Central memory CD4-positive, alpha-beta T cell (primary cell): ENCODE data around the gene CARMIL1.

Source experiments
- DNase-seq: peaks from one replicate; pipeline ENCODE4 v3.0.0; 2022

Gene CARMIL1

GRCh38 chr6:25483943-25484342, 204.8 kb downstream of the CARMIL1 start:
- no peak for DNase-seq

GRCh38 chr6:25484900-25485299, 205.7 kb downstream of the CARMIL1 start:
- no peak for DNase-seq

GRCh38 chr6:25485821-25486534, 206.8 kb downstream of the CARMIL1 start:
- DNase-seq = no peak

- no peak for DNase-seq
Measured at GRCh38 chr6:25486550-25486949, 207.4 kb downstream of the CARMIL1 start.

- DNase-seq = no peak
Measured at GRCh38 chr6:25487012-25487411, 207.8 kb downstream of the CARMIL1 start.

GRCh38 chr6:25488156-25488555, 209.0 kb downstream of the CARMIL1 start:
- no peak for DNase-seq

- DNase-seq = no peak
Measured at GRCh38 chr6:25489399-25489798, 210.2 kb downstream of the CARMIL1 start.

GRCh38 chr6:25490018-25490801, 211.0 kb downstream of the CARMIL1 start:
- DNase-seq = peak; percentile 50

GRCh38 chr6:25492951-25493350, 213.8 kb downstream of the CARMIL1 start:
- DNase-seq = no peak

- DNase-seq = no peak
Measured at GRCh38 chr6:25494469-25494868, 215.3 kb downstream of the CARMIL1 start.

GRCh38 chr6:25497383-25498040, 218.3 kb downstream of the CARMIL1 start:
- no peak for DNase-seq

- no peak for DNase-seq
Measured at GRCh38 chr6:25498505-25498904, 219.3 kb downstream of the CARMIL1 start.

GRCh38 chr6:25499615-25500235, 220.6 kb downstream of the CARMIL1 start:
- DNase-seq = no peak

- no peak for DNase-seq
Measured at GRCh38 chr6:25503686-25504085, 224.5 kb downstream of the CARMIL1 start.

GRCh38 chr6:25504661-25505060, 225.5 kb downstream of the CARMIL1 start:
- DNase-seq = no peak

GRCh38 chr6:25506020-25506419, 226.8 kb downstream of the CARMIL1 start:
- no peak for DNase-seq

- DNase-seq = no peak
Measured at GRCh38 chr6:25508051-25508450, 228.9 kb downstream of the CARMIL1 start.

GRCh38 chr6:25511376-25511775, 232.2 kb downstream of the CARMIL1 start:
- DNase-seq = no peak

- DNase-seq = no peak
Measured at GRCh38 chr6:25512560-25512959, 233.4 kb downstream of the CARMIL1 start.

GRCh38 chr6:25519856-25520255, 240.7 kb downstream of the CARMIL1 start:
- no peak for DNase-seq

- DNase-seq = no peak
Measured at GRCh38 chr6:25524542-25524941, 245.4 kb downstream of the CARMIL1 start.

- DNase-seq = no peak
Measured at GRCh38 chr6:25525078-25525477, 245.9 kb downstream of the CARMIL1 start.

GRCh38 chr6:25534942-25535631, 255.9 kb downstream of the CARMIL1 start:
- no peak for DNase-seq
